HG02571 (cell line): Measurements from ENCODE around the gene CAPN2.

ENCODE experiments used
- ATAC-seq: cut with Tn5 transposase; IDR thresholded peaks from one replicate; pipeline ENCODE4 v1.9.1; 2021; ENCODE audit warnings: mild to moderate bottlenecking, moderate library complexity; ENCODE audit not compliant: unreplicated experiment

Gene CAPN2

DNA sequence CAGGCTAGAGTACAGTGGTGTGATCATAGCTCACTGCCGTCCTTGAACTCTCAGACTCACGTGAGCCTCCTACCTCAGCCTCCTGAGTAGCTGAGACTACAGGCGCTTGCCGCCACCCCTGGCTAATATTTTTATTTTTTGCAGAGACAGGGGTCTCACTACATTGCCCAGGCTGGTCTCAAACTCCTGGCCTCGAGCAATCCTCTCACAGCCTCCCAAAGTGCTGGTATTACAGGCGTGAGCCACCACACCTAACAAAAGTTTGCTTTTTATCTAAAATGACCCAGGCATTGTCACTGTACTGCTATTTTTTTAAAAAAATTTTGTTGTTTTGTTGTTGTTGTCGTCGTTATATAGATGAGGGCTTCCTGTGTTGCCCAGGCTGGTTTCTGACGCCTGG is 46.4 kb downstream of the CAPN2 start:
- ATAC-seq: no peak

DNA sequence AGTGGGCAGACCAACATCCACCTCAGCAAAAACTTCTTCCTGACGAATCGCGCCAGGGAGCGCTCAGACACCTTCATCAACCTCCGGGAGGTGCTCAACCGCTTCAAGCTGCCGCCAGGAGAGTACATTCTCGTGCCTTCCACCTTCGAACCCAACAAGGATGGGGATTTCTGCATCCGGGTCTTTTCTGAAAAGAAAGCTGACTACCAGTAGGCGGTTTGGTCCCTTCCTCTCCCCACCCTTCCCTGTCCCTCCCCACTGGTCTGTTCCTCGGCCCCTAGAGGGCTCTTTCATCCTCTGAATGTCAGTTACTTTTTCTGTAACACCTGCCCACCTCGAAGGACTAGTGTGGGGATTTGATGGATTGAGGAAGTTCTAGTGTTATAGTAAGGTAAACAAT is 46.9 kb downstream of the CAPN2 start:
- no peak for ATAC-seq

DNA sequence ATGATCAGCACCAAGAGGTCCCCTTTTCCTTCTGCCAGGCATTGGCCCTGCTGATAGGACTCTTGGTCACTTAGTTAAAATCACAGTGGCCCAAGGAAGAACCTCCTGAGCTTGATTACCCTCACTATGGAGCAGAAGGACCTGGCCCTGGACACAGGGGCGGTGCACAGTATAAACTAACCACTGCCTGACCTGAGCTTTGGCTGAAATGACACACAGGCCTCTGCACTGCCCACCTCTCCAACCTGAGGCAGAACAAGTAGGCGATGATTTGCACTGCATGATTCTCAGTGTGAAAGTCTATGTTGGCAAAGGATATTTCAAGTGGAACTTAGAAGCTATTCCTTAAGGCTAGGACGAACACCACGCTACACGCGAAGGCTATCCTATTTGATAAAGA is 48.5 kb downstream of the CAPN2 start:
- ATAC-seq: no peak

DNA sequence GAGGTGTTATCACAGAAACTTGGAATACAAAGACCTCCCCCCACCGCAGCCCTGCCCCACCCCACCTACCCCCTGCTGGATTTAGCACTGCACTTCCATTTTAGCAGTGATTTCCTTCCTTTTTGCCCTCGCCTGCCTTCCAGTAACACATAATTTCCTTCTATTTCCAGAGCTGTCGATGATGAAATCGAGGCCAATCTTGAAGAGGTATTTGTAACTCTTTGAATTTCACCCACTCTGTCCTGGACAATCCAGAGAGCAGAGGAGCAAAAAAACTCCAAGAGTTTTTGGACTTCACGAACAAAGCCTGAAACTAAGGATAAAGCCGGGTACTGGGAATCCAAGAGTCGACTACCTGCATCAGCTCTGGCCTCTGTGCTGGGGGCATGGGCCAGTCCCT is 49.1 kb downstream of the CAPN2 start:
- no peak for ATAC-seq

DNA sequence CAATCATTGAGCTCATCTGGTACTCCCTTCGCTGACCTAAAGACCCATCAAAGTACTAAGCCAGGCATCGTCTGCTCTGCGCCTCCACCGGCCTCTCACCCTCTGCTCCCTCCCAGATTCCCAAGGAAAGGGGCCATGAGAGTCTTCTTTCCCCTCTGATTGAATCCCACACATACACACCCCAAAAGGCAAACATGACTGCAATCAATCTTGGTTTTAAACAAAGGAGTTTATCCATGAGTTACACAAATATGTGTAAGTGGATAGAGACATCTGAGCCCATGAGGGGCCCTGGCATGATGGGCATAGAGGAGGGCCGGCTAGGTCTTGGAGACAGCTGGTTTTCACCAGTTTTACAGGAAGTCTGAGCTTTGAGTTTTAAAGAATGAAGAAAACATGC is 50.9 kb downstream of the CAPN2 start:
- ATAC-seq: no peak

DNA sequence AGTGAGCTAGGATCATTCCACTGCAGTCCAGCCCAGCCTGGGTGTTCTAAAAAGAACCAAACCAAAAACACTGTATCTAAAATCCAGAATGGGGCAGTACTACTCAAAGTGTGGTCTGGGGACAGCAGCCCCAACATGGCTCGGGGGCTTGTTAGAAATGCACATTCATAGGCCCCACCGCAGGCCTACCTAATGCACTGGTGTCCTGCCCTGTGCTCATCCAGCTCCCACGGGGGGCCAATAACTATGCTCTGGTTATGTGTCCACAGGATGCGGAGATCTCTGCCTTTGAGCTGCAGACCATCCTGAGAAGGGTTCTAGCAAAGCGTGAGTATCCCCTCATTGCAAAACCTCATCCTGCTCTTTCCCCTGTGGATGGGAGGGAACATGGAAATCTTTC is 51.5 kb downstream of the CAPN2 start:
- no peak for ATAC-seq

DNA sequence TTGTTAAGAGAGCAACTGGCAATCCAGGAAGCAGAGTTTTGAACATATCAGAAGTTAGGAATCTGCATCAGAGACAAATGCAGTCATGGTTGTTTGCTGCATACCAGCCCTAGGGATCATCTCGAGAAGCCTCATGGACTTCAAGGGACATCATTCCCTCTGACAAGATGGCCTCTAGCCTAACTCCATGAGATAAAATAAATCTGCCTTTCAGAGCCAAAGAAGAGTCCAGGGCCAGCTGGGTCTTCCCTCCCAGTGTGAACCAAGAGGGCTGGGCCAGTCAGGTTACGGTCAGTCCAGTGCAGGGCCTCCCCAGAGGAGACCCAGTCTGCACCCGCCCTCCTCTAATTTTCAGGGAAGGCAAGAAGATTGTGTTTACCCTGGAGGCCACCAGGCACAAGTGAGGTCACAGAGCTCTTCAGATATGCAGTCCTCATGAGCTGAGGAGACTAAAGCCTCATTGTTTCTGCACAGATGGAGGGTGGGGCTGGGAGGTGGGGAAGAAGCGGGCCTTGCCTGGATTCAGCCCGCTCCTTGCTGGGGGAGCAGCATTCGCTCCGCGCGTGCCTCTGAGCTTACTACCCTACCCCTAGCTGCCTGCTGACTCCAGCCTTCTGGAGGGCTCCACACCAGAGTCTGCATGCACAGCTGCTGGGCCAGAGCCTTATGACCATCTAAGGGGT is 52.8 kb downstream of the CAPN2 start:
- no peak for ATAC-seq

DNA sequence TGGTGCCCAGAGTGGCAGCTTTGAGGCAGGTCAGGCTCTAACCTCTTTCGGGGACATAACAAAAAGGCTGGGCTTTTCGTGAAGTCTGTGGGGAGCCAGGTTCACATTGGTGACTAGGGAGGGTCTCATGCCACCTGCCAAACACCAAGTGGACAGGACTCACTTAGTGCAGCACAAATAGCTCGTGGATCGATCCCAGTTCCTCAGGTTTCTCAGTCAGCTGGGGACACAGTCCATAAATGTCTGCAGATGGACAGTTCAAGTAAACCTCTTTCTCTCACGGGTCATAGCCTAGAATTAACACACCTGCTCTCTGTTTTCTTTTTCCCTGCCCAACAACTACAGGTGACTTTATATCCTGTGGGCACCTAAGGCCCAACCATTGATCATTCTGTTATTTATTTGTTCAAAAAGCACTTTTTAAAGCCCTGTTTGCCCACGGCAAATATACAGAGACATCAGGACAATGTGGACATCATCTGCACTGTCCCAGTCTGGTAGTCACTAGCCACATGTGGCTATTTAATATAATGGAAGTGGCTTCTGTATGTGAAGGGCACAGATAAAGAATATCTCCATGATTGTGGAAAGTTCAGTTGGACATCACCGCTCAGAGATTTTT is 53.5 kb downstream of the CAPN2 start:
- ATAC-seq: no peak

DNA sequence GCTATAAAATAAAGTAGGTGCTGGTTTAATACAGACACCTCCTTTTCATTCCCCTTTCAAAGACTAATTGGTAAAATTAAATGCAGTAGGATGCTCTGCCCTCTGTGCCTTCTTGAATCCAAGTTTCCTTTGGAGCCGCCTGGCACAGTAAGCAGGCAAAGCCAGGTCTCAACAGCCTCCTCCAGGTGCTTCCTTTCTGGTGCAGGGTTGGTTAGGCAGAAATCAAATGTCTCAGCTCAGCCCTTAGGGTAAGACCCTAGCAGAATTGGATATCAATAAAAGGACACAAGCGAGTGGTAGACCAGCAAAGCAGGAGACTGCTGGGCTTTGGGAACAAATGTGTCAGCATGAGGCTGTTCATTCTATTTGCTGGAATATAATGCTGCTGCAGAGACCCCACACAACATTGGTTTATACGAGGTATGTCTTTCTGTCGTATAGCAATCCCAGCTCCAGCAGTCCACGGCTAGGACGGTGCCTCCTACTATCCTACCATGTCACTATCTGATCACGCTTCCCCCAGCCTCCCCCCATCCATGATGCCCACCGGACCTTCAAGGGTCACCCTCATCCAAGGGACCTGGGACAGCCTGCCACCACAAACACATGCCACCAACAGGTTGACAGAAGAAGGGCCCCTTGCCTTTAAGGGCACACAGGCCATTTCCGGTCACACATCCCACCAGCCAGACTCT is 58.4 kb downstream of the CAPN2 start:
- no peak for ATAC-seq

DNA sequence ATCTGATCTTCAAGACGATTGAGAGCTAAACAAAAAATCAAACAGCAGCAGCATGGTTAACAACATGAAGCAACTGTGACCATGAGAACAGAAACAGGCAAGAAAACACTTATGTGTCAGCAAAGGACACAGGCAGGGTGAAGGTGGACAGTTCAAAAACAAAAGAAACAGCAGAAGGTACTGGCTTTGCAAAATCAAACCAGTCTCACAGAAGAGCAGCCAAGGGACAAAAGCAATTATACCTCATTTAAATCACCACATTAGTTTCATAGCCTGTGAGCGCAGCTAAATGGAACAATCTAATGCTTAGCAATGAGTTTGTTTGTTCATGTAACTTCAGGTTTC is 59.1 kb downstream of the CAPN2 start:
- no peak for ATAC-seq

DNA sequence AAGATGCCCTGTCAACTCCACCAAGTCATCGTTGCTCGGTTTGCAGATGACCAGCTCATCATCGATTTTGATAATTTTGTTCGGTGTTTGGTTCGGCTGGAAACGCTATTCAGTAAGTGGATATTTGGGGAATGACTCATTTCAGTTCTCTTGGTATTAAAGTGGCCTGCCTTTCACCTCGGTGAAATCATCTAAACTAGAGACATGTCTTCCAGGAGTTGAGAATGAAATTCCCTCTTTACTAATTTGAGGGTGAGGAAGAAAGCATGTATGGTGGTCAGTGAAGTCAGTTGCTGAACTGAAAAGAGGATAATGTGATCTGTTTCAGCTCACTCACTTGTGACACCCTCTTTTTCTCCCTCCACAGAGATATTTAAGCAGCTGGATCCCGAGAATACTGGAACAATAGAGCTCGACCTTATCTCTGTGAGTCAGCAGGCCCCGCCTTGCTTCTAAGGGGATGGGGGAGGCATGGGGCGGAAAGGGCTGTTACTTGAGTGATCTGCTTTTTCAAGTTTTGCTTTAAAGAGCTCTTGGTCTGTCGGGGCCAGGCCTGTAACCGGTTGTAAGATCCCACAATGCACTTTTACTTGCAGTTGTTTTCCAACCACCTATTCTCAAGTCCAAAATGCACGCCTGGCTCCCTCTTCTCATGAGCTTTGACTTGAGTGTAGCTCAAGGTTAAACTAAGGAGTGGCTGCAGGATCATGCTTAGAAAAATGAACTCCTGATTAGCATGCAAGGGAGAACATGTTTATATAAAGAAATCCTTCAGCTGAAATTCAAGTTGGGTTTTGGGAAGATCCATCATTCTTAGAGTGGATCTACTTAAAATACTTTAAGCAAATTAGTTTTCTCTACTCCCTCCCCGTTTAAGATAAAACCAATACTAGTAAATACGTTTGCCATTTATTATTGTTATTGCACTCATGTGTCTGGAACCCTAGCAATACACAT is 59.8 kb downstream of the CAPN2 start:
- no peak for ATAC-seq

DNA sequence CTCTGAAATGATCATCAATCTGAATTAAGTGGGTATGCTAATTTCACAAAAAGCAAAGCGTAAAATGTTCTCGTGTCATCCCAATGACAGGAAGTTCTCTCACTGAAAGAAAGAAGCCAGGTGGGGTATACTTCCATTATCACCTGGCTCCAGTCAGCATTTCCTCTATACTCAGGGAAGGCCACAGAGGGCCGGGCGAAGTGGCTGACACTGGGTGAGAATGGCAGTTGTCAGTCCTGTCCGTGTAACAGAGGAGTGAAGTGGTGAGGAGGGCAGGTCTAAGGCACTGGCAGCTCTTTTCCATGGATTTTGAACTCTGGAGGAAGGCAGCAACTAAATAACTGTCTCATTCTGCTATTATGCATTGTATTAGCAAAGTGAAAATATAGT is 60.4 kb downstream of the CAPN2 start:
- ATAC-seq: no peak

DNA sequence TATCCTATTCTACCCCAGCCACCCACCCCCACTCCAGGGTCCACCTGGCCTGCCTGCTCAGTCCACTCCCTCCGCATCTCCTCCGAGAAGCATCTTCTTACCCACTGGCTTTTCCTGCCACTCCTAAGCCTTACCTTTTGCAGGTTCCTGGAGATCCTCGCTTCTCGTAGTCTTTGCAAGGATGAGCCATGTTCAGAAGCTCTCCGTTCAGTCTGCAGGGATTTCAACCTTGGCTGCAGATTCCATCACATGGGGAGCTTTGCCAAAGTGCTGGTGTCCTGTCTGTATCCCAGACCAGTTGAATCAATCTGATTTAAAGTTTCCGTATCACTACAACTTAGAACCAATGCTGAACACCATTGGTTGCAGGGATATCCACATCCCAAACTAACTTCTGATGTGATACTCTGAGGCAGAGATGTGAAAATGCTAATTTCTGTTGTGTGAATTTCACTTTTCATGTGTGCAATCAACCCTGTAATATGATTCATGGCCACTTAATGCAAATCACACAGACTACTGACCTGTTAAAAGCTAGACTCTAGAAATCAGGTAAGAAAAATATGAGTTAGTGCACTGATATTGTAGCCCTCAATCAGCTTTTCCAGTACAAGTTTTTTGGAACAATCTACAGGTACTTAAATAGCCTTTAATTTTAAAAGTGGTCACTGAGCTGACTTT is 61.9 kb downstream of the CAPN2 start:
- ATAC-seq: no peak

DNA sequence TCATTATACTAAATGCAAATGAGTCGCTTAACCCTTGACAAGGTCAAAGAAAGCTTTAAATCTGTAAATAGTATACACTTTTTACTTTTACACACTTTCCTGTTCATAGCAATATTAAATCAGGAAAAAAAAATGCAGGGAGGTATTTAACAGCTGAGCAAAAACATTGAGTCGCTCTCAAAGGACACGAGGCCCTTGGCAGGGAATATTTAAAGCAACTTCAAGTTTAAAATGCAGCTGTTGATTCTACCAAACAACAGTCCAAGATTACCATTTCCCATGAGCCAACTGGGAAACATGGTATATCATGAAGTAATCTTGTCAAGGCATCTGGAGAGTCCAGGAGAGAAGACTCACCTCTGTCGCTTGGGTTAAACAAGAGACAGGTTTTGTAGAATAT is 62.7 kb downstream of the CAPN2 start:
- no peak for ATAC-seq

DNA sequence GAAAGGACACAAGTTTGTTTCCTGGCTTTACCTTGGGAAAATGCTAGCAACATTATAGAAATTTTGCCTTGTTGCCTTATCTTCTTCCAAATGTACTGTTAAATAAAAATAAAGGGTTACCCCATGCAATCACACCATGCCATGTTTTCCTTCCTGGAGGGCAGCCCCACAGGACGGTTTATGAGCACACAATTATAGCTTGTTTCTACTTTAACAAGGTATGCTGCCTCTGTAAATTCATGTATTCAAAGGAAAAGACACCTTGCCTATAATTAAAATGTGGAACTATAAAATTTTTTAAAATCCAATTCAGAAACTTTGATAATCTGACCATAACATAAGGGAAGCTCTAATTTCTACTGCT is 63.4 kb downstream of the CAPN2 start:
- ATAC-seq: no peak

DNA sequence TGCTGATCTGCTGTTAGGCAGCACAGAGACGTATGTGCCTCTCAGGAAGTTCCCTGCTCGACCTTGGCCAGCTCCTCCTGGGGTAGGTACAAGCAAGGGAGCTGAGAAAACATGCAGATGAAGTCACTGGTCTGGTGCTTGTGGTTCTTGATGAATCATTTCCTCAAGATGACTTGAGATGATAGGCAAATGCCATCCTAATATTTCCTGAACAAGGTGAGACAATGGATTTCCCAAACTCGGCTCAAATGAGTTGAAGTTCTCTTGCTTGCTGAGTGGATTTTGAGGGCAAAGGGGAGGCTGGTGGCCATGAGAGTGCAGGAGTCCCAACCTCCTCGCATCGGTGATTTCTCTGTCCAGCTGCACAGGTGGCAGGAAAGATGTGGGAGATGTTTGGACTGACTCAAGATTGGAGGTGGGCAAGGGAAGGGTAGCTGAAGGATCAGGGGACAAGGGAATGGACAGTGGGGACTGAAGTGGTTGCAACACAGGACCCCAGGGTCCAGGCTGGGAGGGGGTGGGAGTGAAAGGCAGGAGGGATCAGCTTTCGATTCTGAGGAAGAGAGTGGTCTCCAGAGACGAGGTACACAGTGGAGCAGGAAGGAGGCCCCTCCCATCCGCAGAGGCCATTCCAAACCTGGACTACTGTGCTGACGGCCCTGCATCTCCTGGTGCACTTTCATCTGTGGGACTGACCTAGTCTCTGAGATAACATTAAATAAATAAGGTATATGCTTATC is 63.9 kb downstream of the CAPN2 start:
- no peak for ATAC-seq

DNA sequence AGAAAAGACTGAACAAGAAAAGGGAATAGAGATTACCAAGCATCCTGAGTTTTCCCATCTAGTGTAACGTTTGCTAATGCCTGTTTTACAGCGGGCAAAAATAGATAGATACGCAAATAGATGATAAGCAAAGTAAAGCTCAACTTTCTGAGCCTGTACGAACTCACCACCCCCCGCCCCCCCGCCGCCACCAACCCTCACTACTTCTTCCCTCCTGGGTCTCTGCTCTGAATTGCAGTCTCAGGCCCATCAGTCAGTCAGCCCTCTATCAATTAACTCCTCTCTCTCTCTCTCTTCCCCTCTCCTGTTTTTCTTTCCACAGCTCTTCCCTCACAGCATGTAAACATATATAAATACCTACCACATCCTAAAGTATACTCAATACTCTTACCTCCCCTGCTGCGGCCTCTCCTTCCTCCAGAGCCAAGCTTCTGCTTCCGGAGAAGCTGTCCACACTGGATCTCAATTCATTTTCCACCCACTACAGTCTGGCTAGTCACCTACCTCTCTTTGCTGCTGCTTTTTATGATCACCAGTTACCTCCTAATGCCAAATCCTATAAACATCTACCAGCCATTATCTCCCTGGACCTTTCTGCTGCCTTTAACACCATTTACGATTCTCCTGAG is 64.6 kb downstream of the CAPN2 start:
- no peak for ATAC-seq

DNA sequence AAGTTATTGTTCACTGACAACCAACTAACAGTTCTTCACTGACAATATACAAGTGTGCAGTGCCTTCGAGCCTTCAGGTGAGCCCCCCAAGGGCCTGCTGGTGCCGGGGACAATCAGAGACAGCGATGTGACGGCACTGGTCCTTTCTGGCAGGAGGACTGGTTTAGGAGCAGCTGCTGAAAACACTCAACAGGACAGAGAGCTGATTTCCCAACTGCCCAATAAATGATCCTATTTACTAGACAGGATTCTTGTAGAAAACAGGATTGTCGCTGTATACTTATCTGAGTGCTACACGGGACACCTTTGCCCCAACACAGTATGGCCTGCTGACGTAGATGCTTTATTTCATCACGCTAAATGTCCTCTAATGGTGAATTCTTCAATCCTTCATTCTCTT is 68.0 kb downstream of the CAPN2 start:
- ATAC-seq: no peak

DNA sequence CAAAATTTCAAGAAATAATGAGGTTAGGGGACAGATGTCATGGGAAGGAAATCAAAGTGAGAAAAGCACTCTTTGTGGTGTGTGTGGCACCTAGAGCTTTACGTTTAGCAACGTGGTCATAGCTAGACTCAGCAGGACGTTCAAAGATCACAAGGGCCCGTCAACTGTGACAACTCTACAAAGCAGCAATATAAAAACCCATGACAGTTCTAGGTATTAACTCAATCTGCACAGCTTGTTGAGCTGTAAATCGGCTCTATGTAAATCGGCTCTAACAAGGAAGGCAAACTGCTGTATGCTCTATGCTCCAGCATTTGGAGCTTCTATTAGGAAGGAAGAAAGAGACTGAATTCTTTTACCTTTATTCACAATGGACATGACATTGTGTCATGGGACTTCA is 68.6 kb downstream of the CAPN2 start:
- no peak for ATAC-seq

DNA sequence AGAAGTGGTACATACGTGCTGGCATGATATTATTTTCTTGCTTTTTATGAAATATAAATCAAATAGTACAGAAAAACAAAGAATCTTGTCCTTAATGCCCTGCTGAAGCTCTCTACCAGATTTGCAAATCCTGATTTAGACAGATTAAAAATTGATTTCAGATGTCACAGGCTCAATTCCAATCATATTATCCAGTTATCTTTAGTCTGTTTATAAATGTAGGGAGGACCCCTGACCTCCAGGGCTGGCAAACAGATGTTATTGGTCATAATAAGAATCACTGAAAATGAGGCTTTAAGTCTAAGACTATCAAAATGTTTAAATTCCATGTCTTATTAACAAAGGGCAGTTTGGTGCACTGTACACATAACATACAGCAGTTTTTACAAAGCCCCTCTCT is 71.3 kb downstream of the CAPN2 start:
- no peak for ATAC-seq
